HL-60 (cell line): Measurements from ENCODE around the gene EBF3.

Source experiments
- DNase-seq, 2 experiments: peaks; one replicate each; pipeline ENCODE4 v3.0.0-alpha.2; 2010 to 2020; ENCODE audit warnings: low read depth in 1 of 2, low spot score in 1 of 2
- H3K27ac ChIP-seq: fragments of 250-450 bp; sonication (Bioruptor Pico); replicated peaks from 2 replicates; pipeline ENCODE4 v1.5.1; 2020; ENCODE audit warnings: mild to moderate bottlenecking, moderate library complexity
- H3K27me3 ChIP-seq: fragments of 250-450 bp; sonication (Bioruptor Pico); 2 replicates; pipeline ENCODE4 v1.5.1; 2021; ENCODE audit warnings: mild to moderate bottlenecking, moderate library complexity; ENCODE audit not compliant: insufficient read depth, poor library complexity, severe bottlenecking
- H3K4me3 ChIP-seq: replicated peaks from 2 replicates; pipeline ENCODE4 v1.5.1; 2011; ENCODE audit warnings: mild to moderate bottlenecking, control low read depth, low read length; ENCODE audit not compliant: insufficient read depth
- GABPA ChIP-seq: IDR thresholded peaks from 2 replicates; pipeline ENCODE4 v1.6.1; 2012; ENCODE audit warnings: low read depth
- POLR2AphosphoS5 ChIP-seq: IDR thresholded peaks from 2 replicates; pipeline ENCODE4 v1.6.1; 2012; ENCODE audit warnings: low read depth
- SPI1 ChIP-seq: IDR thresholded peaks from 2 replicates; pipeline ENCODE4 v1.6.1; 2012; ENCODE audit warnings: low read depth, mild to moderate bottlenecking, borderline replicate concordance
- TF ChIP-seq, protein P1 (sequence below): IDR thresholded peaks from one replicate; pipeline ENCODE4 v1.5.1; 2011; ENCODE audit warnings: low read length, control low read depth, inconsistent platforms; ENCODE audit not compliant: insufficient read depth
- TF ChIP-seq, protein P2 (sequence below): IDR thresholded peaks from 2 replicates; pipeline ENCODE4 v1.6.1; 2012; ENCODE audit warnings: low read depth; ENCODE audit not compliant: insufficient replicate concordance

EBF3 gene

DNA sequence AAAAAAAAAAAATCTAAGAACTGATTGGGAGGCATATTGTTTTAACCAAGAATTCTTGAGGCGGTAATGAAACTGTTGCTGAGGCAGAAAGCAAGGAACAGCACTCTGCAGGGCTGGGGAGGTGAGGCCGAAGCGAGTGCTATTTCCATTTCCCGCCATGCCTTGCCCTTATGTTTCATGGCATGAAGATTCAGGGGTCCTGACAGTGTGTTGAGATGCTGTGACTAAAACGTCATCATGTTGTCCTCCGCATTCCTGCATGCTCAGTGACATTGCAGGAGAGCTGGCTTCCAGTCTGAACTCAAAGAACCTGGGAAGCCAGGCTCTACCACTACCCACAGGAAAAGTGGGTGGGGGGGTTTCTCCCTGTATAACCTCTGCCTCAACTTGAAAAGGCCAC is 85.2 kb downstream of the EBF3 start:
- TF ChIP-seq, protein P1, sequence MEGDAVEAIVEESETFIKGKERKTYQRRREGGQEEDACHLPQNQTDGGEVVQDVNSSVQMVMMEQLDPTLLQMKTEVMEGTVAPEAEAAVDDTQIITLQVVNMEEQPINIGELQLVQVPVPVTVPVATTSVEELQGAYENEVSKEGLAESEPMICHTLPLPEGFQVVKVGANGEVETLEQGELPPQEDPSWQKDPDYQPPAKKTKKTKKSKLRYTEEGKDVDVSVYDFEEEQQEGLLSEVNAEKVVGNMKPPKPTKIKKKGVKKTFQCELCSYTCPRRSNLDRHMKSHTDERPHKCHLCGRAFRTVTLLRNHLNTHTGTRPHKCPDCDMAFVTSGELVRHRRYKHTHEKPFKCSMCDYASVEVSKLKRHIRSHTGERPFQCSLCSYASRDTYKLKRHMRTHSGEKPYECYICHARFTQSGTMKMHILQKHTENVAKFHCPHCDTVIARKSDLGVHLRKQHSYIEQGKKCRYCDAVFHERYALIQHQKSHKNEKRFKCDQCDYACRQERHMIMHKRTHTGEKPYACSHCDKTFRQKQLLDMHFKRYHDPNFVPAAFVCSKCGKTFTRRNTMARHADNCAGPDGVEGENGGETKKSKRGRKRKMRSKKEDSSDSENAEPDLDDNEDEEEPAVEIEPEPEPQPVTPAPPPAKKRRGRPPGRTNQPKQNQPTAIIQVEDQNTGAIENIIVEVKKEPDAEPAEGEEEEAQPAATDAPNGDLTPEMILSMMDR, result no peak
- TF ChIP-seq POLR2AphosphoS5 (no peak), GABPA (no peak), SPI1 (no peak)
- TF ChIP-seq, protein P2, sequence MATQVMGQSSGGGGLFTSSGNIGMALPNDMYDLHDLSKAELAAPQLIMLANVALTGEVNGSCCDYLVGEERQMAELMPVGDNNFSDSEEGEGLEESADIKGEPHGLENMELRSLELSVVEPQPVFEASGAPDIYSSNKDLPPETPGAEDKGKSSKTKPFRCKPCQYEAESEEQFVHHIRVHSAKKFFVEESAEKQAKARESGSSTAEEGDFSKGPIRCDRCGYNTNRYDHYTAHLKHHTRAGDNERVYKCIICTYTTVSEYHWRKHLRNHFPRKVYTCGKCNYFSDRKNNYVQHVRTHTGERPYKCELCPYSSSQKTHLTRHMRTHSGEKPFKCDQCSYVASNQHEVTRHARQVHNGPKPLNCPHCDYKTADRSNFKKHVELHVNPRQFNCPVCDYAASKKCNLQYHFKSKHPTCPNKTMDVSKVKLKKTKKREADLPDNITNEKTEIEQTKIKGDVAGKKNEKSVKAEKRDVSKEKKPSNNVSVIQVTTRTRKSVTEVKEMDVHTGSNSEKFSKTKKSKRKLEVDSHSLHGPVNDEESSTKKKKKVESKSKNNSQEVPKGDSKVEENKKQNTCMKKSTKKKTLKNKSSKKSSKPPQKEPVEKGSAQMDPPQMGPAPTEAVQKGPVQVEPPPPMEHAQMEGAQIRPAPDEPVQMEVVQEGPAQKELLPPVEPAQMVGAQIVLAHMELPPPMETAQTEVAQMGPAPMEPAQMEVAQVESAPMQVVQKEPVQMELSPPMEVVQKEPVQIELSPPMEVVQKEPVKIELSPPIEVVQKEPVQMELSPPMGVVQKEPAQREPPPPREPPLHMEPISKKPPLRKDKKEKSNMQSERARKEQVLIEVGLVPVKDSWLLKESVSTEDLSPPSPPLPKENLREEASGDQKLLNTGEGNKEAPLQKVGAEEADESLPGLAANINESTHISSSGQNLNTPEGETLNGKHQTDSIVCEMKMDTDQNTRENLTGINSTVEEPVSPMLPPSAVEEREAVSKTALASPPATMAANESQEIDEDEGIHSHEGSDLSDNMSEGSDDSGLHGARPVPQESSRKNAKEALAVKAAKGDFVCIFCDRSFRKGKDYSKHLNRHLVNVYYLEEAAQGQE, result no peak
- DNase-seq, result no peak
- no peak overlapping the region for H3K4me3 ChIP-seq
- H3K27ac ChIP-seq, result no peak overlapping the region
- H3K27me3 ChIP-seq, result no peaks in the 10 kb centered on the region

DNA sequence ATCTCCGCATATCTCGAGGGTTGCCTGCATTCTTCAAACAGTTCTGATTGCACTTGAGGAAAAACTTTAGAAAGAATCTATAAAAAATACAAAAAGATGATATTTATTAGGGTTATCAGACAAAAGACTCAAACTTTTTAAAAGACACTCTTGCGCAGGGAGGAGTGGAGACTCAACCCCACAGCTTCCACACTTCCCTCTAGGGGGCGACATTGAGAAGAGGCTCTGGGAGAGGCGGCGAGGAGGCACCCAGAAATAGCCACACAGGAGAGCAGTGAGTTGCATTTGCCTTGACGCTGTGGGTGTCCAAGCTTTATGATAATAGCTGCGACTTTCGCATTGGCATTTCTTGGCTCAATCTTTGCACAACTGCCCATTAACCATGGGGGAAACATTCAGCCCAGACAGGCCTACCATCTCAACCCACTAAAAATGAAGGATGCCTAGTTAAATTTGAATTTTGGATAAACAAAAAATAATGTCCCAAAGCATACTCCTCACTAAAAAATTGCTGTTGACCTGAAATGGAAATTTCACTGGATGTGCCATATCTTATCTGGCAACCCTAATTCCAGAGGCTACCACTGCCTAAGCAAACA is 86.2 kb downstream of the EBF3 start:
- TF ChIP-seq, protein P2, result no peak
- no peak for TF ChIP-seq GABPA
- TF ChIP-seq POLR2AphosphoS5, result no peak
- TF ChIP-seq, protein P1, result peak; percentile 34
- no peak for TF ChIP-seq SPI1
- peak in 1 of 2 experiments; percentile 41 for DNase-seq

DNA sequence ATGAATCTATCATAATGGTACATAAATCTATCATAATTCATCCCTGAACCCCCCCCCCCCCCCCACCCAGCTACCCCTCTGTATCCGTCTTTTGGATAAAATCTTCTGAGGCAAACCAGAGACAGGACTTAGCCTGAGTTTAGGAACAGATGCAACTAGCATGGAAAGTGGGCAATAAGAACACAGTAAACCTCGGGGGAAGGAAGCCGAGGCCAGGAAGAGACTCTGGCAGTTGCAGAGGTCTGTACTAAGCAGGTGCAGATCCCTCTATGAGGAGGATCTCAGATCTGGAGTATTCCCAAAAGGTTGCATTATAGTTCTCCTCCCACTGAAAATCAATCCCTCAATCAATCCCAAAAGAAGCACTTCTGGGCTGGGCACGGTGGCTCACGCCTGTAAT is 87.2 kb downstream of the EBF3 start:
- DNase-seq, result no peak
- no peak overlapping the region for H3K27ac ChIP-seq
- no peak overlapping the region for H3K4me3 ChIP-seq
- no peak for TF ChIP-seq GABPA
- no peak for TF ChIP-seq POLR2AphosphoS5
- TF ChIP-seq, protein P1, result no peak
- TF ChIP-seq, protein P2, result no peak
- no peak for TF ChIP-seq SPI1
- no peaks in the 10 kb centered on the region for H3K27me3 ChIP-seq

More for the DNA sequence above, 86.2 kb downstream of the EBF3 start:
- no peak overlapping the region for H3K27ac ChIP-seq
- no peaks in the 10 kb centered on the region for H3K27me3 ChIP-seq
- H3K4me3 ChIP-seq, result no peak overlapping the region
